ENCODE measurements around the gene BCAR1.

The BCAR1 gene

GRCh38 chr16:75238853-75239541, 12.4 kb downstream of the BCAR1 start:
- DNase-seq = no peak

GRCh38 chr16:75238132-75238852, 13.1 kb downstream of the BCAR1 start:
- no peak for DNase-seq

GRCh38 chr16:75237398-75238131, 13.9 kb downstream of the BCAR1 start:
- no peak for DNase-seq

- no peak for DNase-seq
Measured at GRCh38 chr16:75236736-75237397, 14.6 kb downstream of the BCAR1 start.

- DNase-seq = no peak
Measured at GRCh38 chr16:75236232-75236631, 15.2 kb downstream of the BCAR1 start.

- DNase-seq = no peak
Measured at GRCh38 chr16:75235721-75236193, 15.7 kb downstream of the BCAR1 start.

- no peak for DNase-seq
Measured at GRCh38 chr16:75234856-75235696, 16.3 kb downstream of the BCAR1 start.

- no peak for DNase-seq
Measured at GRCh38 chr16:75233611-75233938, 17.8 kb downstream of the BCAR1 start.

- no peak for DNase-seq
Measured at GRCh38 chr16:75231570-75231969, 19.9 kb downstream of the BCAR1 start.

GRCh38 chr16:75230471-75231110, 20.8 kb downstream of the BCAR1 start:
- no peak for DNase-seq

GRCh38 chr16:75229172-75230031, 22.0 kb downstream of the BCAR1 start:
- DNase-seq = no peak

GRCh38 chr16:75228143-75228976, 23.1 kb downstream of the BCAR1 start:
- DNase-seq = no peak

GRCh38 chr16:75227361-75228142, 23.9 kb downstream of the BCAR1 start:
- DNase-seq = no peak

- no peak for DNase-seq
Measured at GRCh38 chr16:75226550-75227360, 24.7 kb downstream of the BCAR1 start.

- no peak for DNase-seq
Measured at GRCh38 chr16:75225678-75226515, 25.5 kb downstream of the BCAR1 start.

- DNase-seq = no peak
Measured at GRCh38 chr16:75225092-75225491, 26.3 kb downstream of the BCAR1 start.
